ENCODE measurements around the gene HAGH.
"Not testable (repeated sequence)": the region's sequence is repeated elsewhere in the genome, so short reads cannot be mapped to it uniquely, and the experiment has no call there.

Gene HAGH

GRCh38 chr16:1826691-1827573, at the start of gene HAGH, which contains the start of gene FAHD1:
HAGH (minus strand) TSS chr16:1826825; CDS start chr16:1826787, 38 bp downstream.
FAHD1 (plus strand) TSS chr16:1827206; CDS start chr16:1827239, 33 bp downstream.
- Histone ChIP-seq H3K4me1 (peaks cover 36% of the 10 kb centered on the region), H3K27ac (peak within 1 kb of the TSS; percentile 72), H3K9me3 (no peaks in the 10 kb centered on the region), H3K4me3 (peak within 1 kb of the TSS; percentile 94), H4K20me1 (peaks cover 53% of the 10 kb centered on the region), H3K36me3 (peaks cover 26% of the 10 kb centered on the region), H3K27me3 (no peaks in the 10 kb centered on the region), H3K4me2 (peak within 1 kb of the TSS; percentile 93), H3K9ac (peak within 1 kb of the TSS; percentile 84)
- no peak for TF ChIP-seq Cebpa-rat (IDR thresholded peaks at IDR 0.05)

GRCh38 chr16:1876066-1876465, 49.4 kb upstream of the HAGH start:
- not testable (repeated sequence) for H3K4me2 ChIP-seq, H3K4me3 ChIP-seq, H4K20me1 ChIP-seq, H3K36me3 ChIP-seq, H3K9me3 ChIP-seq, H3K27ac ChIP-seq, H3K4me1 ChIP-seq, H3K27me3 ChIP-seq, H3K9ac ChIP-seq

GRCh38 chr16:1874854-1875253, 48.2 kb upstream of the HAGH start:
- H3K27me3 ChIP-seq: no peaks in the 10 kb centered on the region
- no peak overlapping the region for H3K27ac ChIP-seq
- H3K4me1 ChIP-seq: no peaks in the 10 kb centered on the region
- no peaks in the 10 kb centered on the region for H3K9me3 ChIP-seq
- H3K4me3 ChIP-seq: no peak overlapping the region
- H3K9ac ChIP-seq: no peak overlapping the region
- no peak overlapping the region for H3K4me2 ChIP-seq
- no peaks in the 10 kb centered on the region for H4K20me1 ChIP-seq
- TF ChIP-seq Cebpa-rat (IDR thresholded peaks at IDR 0.05): no peak
- no peaks in the 10 kb centered on the region for H3K36me3 ChIP-seq

GRCh38 chr16:1871974-1872635, 45.5 kb upstream of the HAGH start, which contains the start of gene MEIOB:
MEIOB (minus strand) TSS chr16:1872164; CDS start chr16:1868175, 3,989 bp downstream.
- Histone ChIP-seq H3K9me3 (no peaks in the 10 kb centered on the region), H3K36me3 (no peaks in the 10 kb centered on the region), H4K20me1 (no peaks in the 10 kb centered on the region), H3K4me3 (no peak within 1 kb of the TSS), H3K27me3 (no peaks in the 10 kb centered on the region), H3K27ac (no peak within 1 kb of the TSS), H3K4me1 (no peaks in the 10 kb centered on the region), H3K4me2 (no peak within 1 kb of the TSS), H3K9ac (no peak within 1 kb of the TSS)
- TF ChIP-seq Cebpa-rat (IDR thresholded peaks at IDR 0.05): no peak

GRCh38 chr16:1870365-1871082, 43.9 kb upstream of the HAGH start:
- no peak for TF ChIP-seq Cebpa-rat (IDR thresholded peaks at IDR 0.05)

GRCh38 chr16:1865902-1866690, 39.5 kb upstream of the HAGH start:
- Histone ChIP-seq H3K27ac (no peak overlapping the region), H3K27me3 (no peaks in the 10 kb centered on the region), H3K9ac (no peak overlapping the region), H3K4me3 (no peak overlapping the region), H3K4me1 (no peaks in the 10 kb centered on the region), H3K9me3 (no peaks in the 10 kb centered on the region), H4K20me1 (no peaks in the 10 kb centered on the region), H3K36me3 (no peaks in the 10 kb centered on the region), H3K4me2 (no peak overlapping the region)
- TF ChIP-seq Cebpa-rat (IDR thresholded peaks at IDR 0.05): no peak

More at GRCh38 chr16:1870365-1871082, 43.9 kb upstream of the HAGH start:
- no peak overlapping the region for H3K27ac ChIP-seq
- no peak overlapping the region for H3K9ac ChIP-seq
- no peaks in the 10 kb centered on the region for H3K4me1 ChIP-seq
- no peak overlapping the region for H3K4me3 ChIP-seq
- no peaks in the 10 kb centered on the region for H3K9me3 ChIP-seq
- no peak overlapping the region for H3K4me2 ChIP-seq
- H4K20me1 ChIP-seq: no peaks in the 10 kb centered on the region
- no peaks in the 10 kb centered on the region for H3K36me3 ChIP-seq
- H3K27me3 ChIP-seq: no peaks in the 10 kb centered on the region

- no peak overlapping the region for H3K4me2 ChIP-seq
- no peak overlapping the region for H3K27ac ChIP-seq
Observed at GRCh38 chr16:1863681-1864460, 37.2 kb upstream of the HAGH start.

GRCh38 chr16:1862394-1862793, 35.8 kb upstream of the HAGH start:
- peaks cover 8% of the 10 kb centered on the region for H3K4me1 ChIP-seq
- TF ChIP-seq Cebpa-rat (IDR thresholded peaks at IDR 0.05): no peak
- peaks cover 17% of the 10 kb centered on the region; the same call in 1 of the 2 replicates for H3K27me3 ChIP-seq
- H3K27ac ChIP-seq: no peak overlapping the region
- H4K20me1 ChIP-seq: no peaks in the 10 kb centered on the region
- no peak overlapping the region for H3K4me3 ChIP-seq
- H3K4me2 ChIP-seq: no peak overlapping the region
- H3K9me3 ChIP-seq: no peaks in the 10 kb centered on the region
- H3K9ac ChIP-seq: no peak overlapping the region
- H3K36me3 ChIP-seq: no peaks in the 10 kb centered on the region

More at GRCh38 chr16:1863681-1864460, 37.2 kb upstream of the HAGH start:
- Histone ChIP-seq H3K36me3 (no peaks in the 10 kb centered on the region), H4K20me1 (no peaks in the 10 kb centered on the region), H3K4me1 (peaks cover 8% of the 10 kb centered on the region), H3K9ac (no peak overlapping the region), H3K9me3 (no peaks in the 10 kb centered on the region), H3K27me3 (peaks cover 4% of the 10 kb centered on the region; the same call in 1 of the 2 replicates), H3K4me3 (no peak overlapping the region)
- TF ChIP-seq Cebpa-rat (IDR thresholded peaks at IDR 0.05): no peak

Data from BLaER1 (cell line).